ENCODE data around the gene MAPKBP1.

- TF ChIP-seq ZNF143 (CRISPR knock-in tag; IDR thresholded peaks at IDR 0.05) (no peak), CTCF (CRISPR knock-in tag; IDR thresholded peaks at IDR 0.05) (no peak), MLXIP (CRISPR knock-in tag; IDR thresholded peaks at IDR 0.05; ENCODE audit: borderline replicate concordance) (no peak), ZNF281 (CRISPR knock-in tag; IDR thresholded peaks at IDR 0.05; ENCODE audit: borderline replicate concordance) (no peak), BRF2 (CRISPR knock-in tag; IDR thresholded peaks at IDR 0.05) (no peak), RBM39 (IDR thresholded peaks at IDR 0.05; ENCODE audit: low read depth, low read length, poor library complexity, severe bottlenecking) (no peak), ZNF678 (CRISPR knock-in tag; IDR thresholded peaks at IDR 0.05) (no peak), RAD21 (CRISPR knock-in tag; IDR thresholded peaks at IDR 0.05) (no peak), HDAC1 (CRISPR knock-in tag; IDR thresholded peaks at IDR 0.05) (no peak)
Measured at GRCh38 chr15:41819455-41820050, 45.3 kb downstream of the MAPKBP1 start.
